Left ventricle myocardium inferior (tissue), 1 donor: ENCODE data around the gene MRPL2. TPM values are rescaled to one million over a fixed set of nuclear protein-coding genes. Genes with fewer than 3 reads are reported as not detected.

Experiments used
- DNase-seq: peaks from one replicate; pipeline ENCODE4 v3.0.0-alpha.2; 2020
- H3K27ac ChIP-seq: fragments of 200-600 bp; replicated peaks from 2 replicates; pipeline ENCODE4 v1.8.0; 2021
- H3K27me3 ChIP-seq: fragments of 200-600 bp; 2 replicates; pipeline ENCODE4 v1.8.0; 2021; ENCODE audit warnings: low read depth
- H3K36me3 ChIP-seq: fragments of 200-600 bp; 2 replicates; pipeline ENCODE4 v1.8.0; 2021
- H3K4me1 ChIP-seq: fragments of 200-600 bp; 2 replicates; pipeline ENCODE4 v1.8.0; 2021
- H3K4me3 ChIP-seq: fragments of 200-600 bp; 2 replicates; pipeline ENCODE4 v1.8.0; 2021; ENCODE audit warnings: mild to moderate bottlenecking, moderate library complexity
- H3K9me3 ChIP-seq: fragments of 200-600 bp; replicated peaks from 2 replicates; pipeline ENCODE4 v1.8.0; 2021
- intact Hi-C: fragments of 100-400 bp; cut with micrococcal nuclease; formaldehyde crosslinking; loops from one replicate; pipeline ENCODE4 v1.11.0; 2022
- total RNA-seq: library from RNA; stranded (reverse); fragmentation: NEBNext Ultra II Directional; extraction: Animal tissue kit (Norgen Biotek cat#: 25700); gene quantifications from one replicate; pipeline ENCODE4 v1.2.1, GENCODE V29; 2021
- TF ChIP-seq, protein P1 (sequence below): fragments of 200-600 bp; IDR thresholded peaks from 2 replicates; pipeline ENCODE4 v1.8.0; 2021; ENCODE audit warnings: antibody characterized with exemption, mild to moderate bottlenecking, borderline replicate concordance
- donor health status: DM: no; HTN: yes; CAD: no; lungs with severe emphysema.

MRPL2 gene
- total RNA-seq, 1 donor from 2014 or later: 94.9 TPM

GRCh38 chr6:43097502-43097901 lies 38.3 kb upstream of the MRPL2 start:
- Histone ChIP-seq H3K36me3 (no peaks in the 10 kb centered on the region), H3K4me3 (no peak overlapping the region), H3K27ac (no peak overlapping the region), H3K9me3 (no peaks in the 10 kb centered on the region), H3K27me3 (no peaks in the 10 kb centered on the region), H3K4me1 (peaks cover 9% of the 10 kb centered on the region)
- TF ChIP-seq, protein P1, sequence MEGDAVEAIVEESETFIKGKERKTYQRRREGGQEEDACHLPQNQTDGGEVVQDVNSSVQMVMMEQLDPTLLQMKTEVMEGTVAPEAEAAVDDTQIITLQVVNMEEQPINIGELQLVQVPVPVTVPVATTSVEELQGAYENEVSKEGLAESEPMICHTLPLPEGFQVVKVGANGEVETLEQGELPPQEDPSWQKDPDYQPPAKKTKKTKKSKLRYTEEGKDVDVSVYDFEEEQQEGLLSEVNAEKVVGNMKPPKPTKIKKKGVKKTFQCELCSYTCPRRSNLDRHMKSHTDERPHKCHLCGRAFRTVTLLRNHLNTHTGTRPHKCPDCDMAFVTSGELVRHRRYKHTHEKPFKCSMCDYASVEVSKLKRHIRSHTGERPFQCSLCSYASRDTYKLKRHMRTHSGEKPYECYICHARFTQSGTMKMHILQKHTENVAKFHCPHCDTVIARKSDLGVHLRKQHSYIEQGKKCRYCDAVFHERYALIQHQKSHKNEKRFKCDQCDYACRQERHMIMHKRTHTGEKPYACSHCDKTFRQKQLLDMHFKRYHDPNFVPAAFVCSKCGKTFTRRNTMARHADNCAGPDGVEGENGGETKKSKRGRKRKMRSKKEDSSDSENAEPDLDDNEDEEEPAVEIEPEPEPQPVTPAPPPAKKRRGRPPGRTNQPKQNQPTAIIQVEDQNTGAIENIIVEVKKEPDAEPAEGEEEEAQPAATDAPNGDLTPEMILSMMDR: no peak
- DNase-seq: no peak
- intact Hi-C loops: no loop called here

- intact Hi-C loops: no loop called here
- peaks cover 9% of the 10 kb centered on the region for H3K4me1 ChIP-seq
- H3K4me3 ChIP-seq: no peak overlapping the region
- H3K27me3 ChIP-seq: no peaks in the 10 kb centered on the region
- TF ChIP-seq, protein P1: no peak
- no peaks in the 10 kb centered on the region for H3K9me3 ChIP-seq
- H3K36me3 ChIP-seq: no peaks in the 10 kb centered on the region
- no peak for DNase-seq
- H3K27ac ChIP-seq: no peak overlapping the region
Observed at GRCh38 chr6:43097098-43097489, 37.9 kb upstream of the MRPL2 start.

GRCh38 chr6:43096451-43097097 lies 37.3 kb upstream of the MRPL2 start:
- TF ChIP-seq, protein P1: no peak
- Histone ChIP-seq H3K4me1 (peaks cover 9% of the 10 kb centered on the region), H3K27me3 (no peaks in the 10 kb centered on the region), H3K27ac (no peak overlapping the region), H3K9me3 (no peaks in the 10 kb centered on the region), H3K36me3 (no peaks in the 10 kb centered on the region), H3K4me3 (no peak overlapping the region)
- intact Hi-C loops: no loop called here
- no peak for DNase-seq

GRCh38 chr6:43095939-43096338 lies 36.7 kb upstream of the MRPL2 start:
- peaks cover 9% of the 10 kb centered on the region for H3K4me1 ChIP-seq
- H3K27ac ChIP-seq: no peak overlapping the region
- H3K27me3 ChIP-seq: no peaks in the 10 kb centered on the region
- DNase-seq: no peak
- no peaks in the 10 kb centered on the region for H3K36me3 ChIP-seq
- no peak overlapping the region for H3K4me3 ChIP-seq
- intact Hi-C loops: no loop called here
- TF ChIP-seq, protein P1: no peak
- H3K9me3 ChIP-seq: no peaks in the 10 kb centered on the region

- no peaks in the 10 kb centered on the region for H3K27me3 ChIP-seq
- peak overlapping the region; percentile 48 for H3K4me3 ChIP-seq
- H3K4me1 ChIP-seq: peaks cover 9% of the 10 kb centered on the region
- DNase-seq: no peak
- H3K36me3 ChIP-seq: no peaks in the 10 kb centered on the region
- H3K27ac ChIP-seq: peak overlapping the region; percentile 24
- intact Hi-C loops: no loop called here
- TF ChIP-seq, protein P1: no peak
- no peaks in the 10 kb centered on the region for H3K9me3 ChIP-seq
Observed at GRCh38 chr6:43093436-43094289, 34.4 kb upstream of the MRPL2 start.
